NT2/D1 (cell line): ENCODE measurements around the gene TNFRSF1A.

Experiments used
- DNase-seq: peaks from one replicate; pipeline ENCODE4 v3.0.0-alpha.2; 2011; ENCODE audit warnings: low read depth, low spot score
- H3K27me3 ChIP-seq: 2 replicates; pipeline ENCODE4 v1.6.0; 2011; ENCODE audit warnings: mild to moderate bottlenecking; ENCODE audit not compliant: insufficient read length, insufficient read depth
- H3K36me3 ChIP-seq: 2 replicates; pipeline ENCODE4 v1.6.1; 2011; ENCODE audit warnings: mild to moderate bottlenecking, low read length, mixed read lengths; ENCODE audit not compliant: insufficient read depth, insufficient read length
- H3K4me1 ChIP-seq: 2 replicates; pipeline ENCODE4 v1.5.1; 2011; ENCODE audit not compliant: insufficient read depth, insufficient read length
- H3K4me3 ChIP-seq: 2 replicates; pipeline ENCODE4 v1.5.1; 2011; ENCODE audit warnings: low read depth; ENCODE audit not compliant: insufficient read length
- H3K9ac ChIP-seq: 2 replicates; pipeline ENCODE4 v1.6.0; 2011; ENCODE audit warnings: low read depth; ENCODE audit not compliant: insufficient read length
- H3K9me3 ChIP-seq: 2 replicates; pipeline ENCODE4 v1.5.1; 2011; ENCODE audit warnings: mild to moderate bottlenecking, low read length; ENCODE audit not compliant: insufficient read depth
- SUZ12 ChIP-seq: IDR thresholded peaks from 2 replicates; pipeline ENCODE4 v1.6.1; 2011; ENCODE audit not compliant: insufficient read length, insufficient read depth; ENCODE audit errors: extremely low read depth
- YY1 ChIP-seq: IDR thresholded peaks from 2 replicates; pipeline ENCODE4 v1.6.1; 2011; ENCODE audit not compliant: insufficient read length, insufficient read depth
- ZNF274 ChIP-seq: IDR thresholded peaks from 2 replicates; pipeline ENCODE4 v1.6.1; 2011; ENCODE audit warnings: mild to moderate bottlenecking, low read depth, low read length

TNFRSF1A gene

GRCh38 chr12:6384499-6385436 lies 42.9 kb upstream of the TNFRSF1A start:
- peaks cover 22% of the 10 kb centered on the region for H3K27me3 ChIP-seq
- H3K4me1 ChIP-seq = peaks cover 38% of the 10 kb centered on the region
- H3K4me3 ChIP-seq = no peak overlapping the region
- TF ChIP-seq ZNF274 (no peak), SUZ12 (no peak), YY1 (no peak)
- H3K9me3 ChIP-seq = no peaks in the 10 kb centered on the region
- H3K9ac ChIP-seq = peak overlapping the region; percentile 73
- no peak for DNase-seq
- no peaks in the 10 kb centered on the region for H3K36me3 ChIP-seq

- DNase-seq = no peak
- Histone ChIP-seq H3K9ac (peak within 1 kb of the TSS; percentile 73), H3K36me3 (no peaks in the 10 kb centered on the region), H3K9me3 (no peaks in the 10 kb centered on the region), H3K27me3 (peaks cover 22% of the 10 kb centered on the region), H3K4me3 (no peak within 1 kb of the TSS), H3K4me1 (peaks cover 38% of the 10 kb centered on the region)
- TF ChIP-seq SUZ12 (no peak), YY1 (no peak), ZNF274 (no peak)
Measured at GRCh38 chr12:6383572-6384498, 42.0 kb upstream of the TNFRSF1A start, which contains the start of gene LTBR. TSS of gene LTBR (plus strand) at chr12:6384162. CDS start at chr12:6384359, 197 bp downstream.

GRCh38 chr12:6382982-6383381 lies 41.1 kb upstream of the TNFRSF1A start:
- H3K27me3 ChIP-seq = peaks cover 22% of the 10 kb centered on the region
- peaks cover 35% of the 10 kb centered on the region for H3K4me1 ChIP-seq
- DNase-seq = no peak
- no peaks in the 10 kb centered on the region for H3K9me3 ChIP-seq
- H3K36me3 ChIP-seq = no peaks in the 10 kb centered on the region
- H3K4me3 ChIP-seq = no peak overlapping the region
- no peak for TF ChIP-seq YY1
- no peak for TF ChIP-seq ZNF274
- TF ChIP-seq SUZ12 = no peak
- peak overlapping the region; percentile 73 for H3K9ac ChIP-seq

- Histone ChIP-seq H3K4me1 (peaks cover 31% of the 10 kb centered on the region), H3K4me3 (no peak overlapping the region), H3K36me3 (no peaks in the 10 kb centered on the region), H3K9ac (no peak overlapping the region), H3K9me3 (no peaks in the 10 kb centered on the region), H3K27me3 (peaks cover 22% of the 10 kb centered on the region)
- no peak for TF ChIP-seq SUZ12
- TF ChIP-seq ZNF274 = no peak
- no peak for TF ChIP-seq YY1
- DNase-seq = no peak
Measured at GRCh38 chr12:6382371-6382770, 40.5 kb upstream of the TNFRSF1A start.

- TF ChIP-seq YY1 (no peak), ZNF274 (no peak), SUZ12 (no peak)
- no peak overlapping the region for H3K9ac ChIP-seq
- no peaks in the 10 kb centered on the region for H3K36me3 ChIP-seq
- no peaks in the 10 kb centered on the region for H3K9me3 ChIP-seq
- no peak overlapping the region for H3K4me3 ChIP-seq
- DNase-seq = no peak
- H3K27me3 ChIP-seq = peaks cover 22% of the 10 kb centered on the region
- H3K4me1 ChIP-seq = peaks cover 45% of the 10 kb centered on the region
Measured at GRCh38 chr12:6380141-6381121, 38.6 kb upstream of the TNFRSF1A start.
